HepG2 (cell line): Measurements from ENCODE around the gene ABHD2. TPM values are rescaled to one million over a fixed set of nuclear protein-coding genes. Genes with fewer than 3 reads are reported as not detected.

Source experiments
- ATAC-seq: fragments of 200-7000 bp; cut with Tn5 transposase; 3 replicates; pipeline ENCODE4 v1.9.1; 2020; ENCODE audit warnings: mild to moderate bottlenecking, moderate library complexity
- BruUV-seq: library from RNA; stranded (reverse); fragments of 400-500 nt; replicated peaks from 2 replicates; lab custom pipeline; 2021; lab: Mats Ljungman, UMichigan
- CTCF ChIA-PET: fragments of 300-600 bp; formaldehyde crosslinking; extraction: SDS; loops from one replicate; lab custom pipeline; 2021; ENCODE audit warnings: low total read pairs, inconsistent platforms, low intra/inter-chr PET ratio; lab: Yijun Ruan, JAX
- POLR2A ChIA-PET: fragments of 350-600 bp; sonication (Branson Sonifier 250); formaldehyde crosslinking; loops from one replicate; lab custom pipeline; 2020; ENCODE audit warnings: antibody characterized with exemption, inconsistent platforms; lab: Yijun Ruan, JAX
- DNase-seq: peaks from one replicate; pipeline ENCODE4 v3.0.0-alpha.2; 2015; ENCODE audit warnings: low spot score
- FAIRE-seq: peaks from 3 replicates; lab custom pipeline; 2011; peaks lifted over from hg19 to GRCh38; lab: Jason Lieb, UNC
- H2AFZ ChIP-seq: one replicate; pipeline ENCODE4 v1.6.1; 2011; ENCODE audit warnings: low read length, inconsistent platforms
- H3K27ac ChIP-seq: fragments of 300-600 bp; 3 replicates; pipeline ENCODE4 v1.8.0; 2011; ENCODE audit warnings: mixed run types, mild to moderate bottlenecking, mixed read lengths, low read length, inconsistent platforms; ENCODE audit not compliant: insufficient read depth; ENCODE audit errors: extremely low read length
- H3K27me3 ChIP-seq, 2 experiments: fragments of 200-600 bp in 1 of 2; 2 replicates in 1 of 2; 3 replicates in 1 of 2; pipeline versions ENCODE4 v1.6.0 to v1.8.0; 2011; ENCODE audit warnings: low read length in 2 of 2, mild to moderate bottlenecking in 2 of 2, moderate library complexity in 2 of 2, inconsistent platforms in 1 of 2; ENCODE audit not compliant: insufficient read depth in 2 of 2, control insufficient read depth in 1 of 2
- H3K36me3 ChIP-seq, 2 experiments: fragments of 200-600 bp in 1 of 2; replicated peaks in 1 of 2; 2 replicates in 1 of 2; 3 replicates in 1 of 2; pipeline versions ENCODE4 v1.5.1 to v1.8.0; 2011; ENCODE audit warnings: low read length in 2 of 2, inconsistent platforms in 1 of 2; ENCODE audit not compliant: insufficient read depth in 2 of 2, control insufficient read depth in 1 of 2
- H3K4me1 ChIP-seq: 2 replicates; pipeline ENCODE4 v1.5.1; 2012; ENCODE audit warnings: low read length, inconsistent platforms; ENCODE audit not compliant: insufficient read depth
- H3K4me2 ChIP-seq: 2 replicates; pipeline ENCODE4 v1.6.0; 2011; ENCODE audit warnings: low read depth, low read length, inconsistent platforms
- H3K4me3 ChIP-seq, 3 experiments: fragments of 200-600 bp in 1 of 3; sonication (generic), shearing (Covaris generic) in 1 of 3; replicated peaks in 1 of 3; 2 replicates each; pipeline ENCODE4 v1.5.1; 2011 to 2016; ENCODE audit warnings: low read length in 3 of 3, inconsistent platforms in 2 of 3, low read depth in 2 of 3, mild to moderate bottlenecking in 2 of 3, control low read depth in 1 of 3, mixed read lengths in 1 of 3; ENCODE audit not compliant: insufficient read depth in 1 of 3
- H3K79me2 ChIP-seq: one replicate; pipeline ENCODE4 v1.6.1; 2011; ENCODE audit warnings: low read length, inconsistent platforms; ENCODE audit not compliant: insufficient read depth
- H3K9ac ChIP-seq: 2 replicates; pipeline ENCODE4 v1.6.0; 2011; ENCODE audit warnings: mild to moderate bottlenecking, low read depth, low read length, inconsistent platforms; ENCODE audit not compliant: insufficient read depth
- H3K9me3 ChIP-seq: 2 replicates; pipeline ENCODE4 v1.5.1; 2012; ENCODE audit warnings: mild to moderate bottlenecking, low read length
- H4K20me1 ChIP-seq: 2 replicates; pipeline ENCODE4 v1.6.0; 2011; ENCODE audit warnings: inconsistent platforms, mild to moderate bottlenecking, low read length, moderate library complexity; ENCODE audit not compliant: insufficient read depth
- AHDC1 ChIP-seq: sonication (generic); formaldehyde crosslinking; IDR thresholded peaks from 2 replicates; pipeline ENCODE4 v1.5.1; 2020; ENCODE audit warnings: mild to moderate bottlenecking, missing genetic modification reagents, borderline replicate concordance
- DMAP1 ChIP-seq: IDR thresholded peaks from 2 replicates; pipeline ENCODE4 v1.6.1; 2016
- HNRNPK ChIP-seq: fragments of 200-400 bp; formaldehyde crosslinking; IDR thresholded peaks from 2 replicates; pipeline ENCODE4 v1.6.1; 2018; ENCODE audit warnings: low read length, low read depth, moderate library complexity, mild to moderate bottlenecking; ENCODE audit not compliant: poor library complexity, severe bottlenecking
- MTA1 ChIP-seq: sonication (generic); formaldehyde crosslinking; IDR thresholded peaks from 2 replicates; pipeline ENCODE4 v1.4.0; 2020; ENCODE audit warnings: missing genetic modification reagents, mild to moderate bottlenecking, borderline replicate concordance
- SNAPC2 ChIP-seq: sonication (generic); formaldehyde crosslinking; IDR thresholded peaks from 2 replicates; pipeline ENCODE4 v1.8.1; 2022; ENCODE audit warnings: mild to moderate bottlenecking, missing genetic modification reagents
- THAP11 ChIP-seq: IDR thresholded peaks from 2 replicates; pipeline ENCODE4 v1.6.1; 2016; ENCODE audit warnings: missing biosample characterization, missing genetic modification reagents
- ZNF143 ChIP-seq: sonication (generic); formaldehyde crosslinking; IDR thresholded peaks from 2 replicates; pipeline ENCODE4 v1.4.0; 2020; ENCODE audit warnings: missing genetic modification reagents
- ZNF317 ChIP-seq: sonication (generic); formaldehyde crosslinking; IDR thresholded peaks from 2 replicates; pipeline ENCODE4 v1.5.0; 2020; ENCODE audit warnings: mild to moderate bottlenecking, missing genetic modification reagents
- ZNF572 ChIP-seq: sonication (generic); formaldehyde crosslinking; IDR thresholded peaks from 2 replicates; pipeline ENCODE4 v1.5.1; 2020; ENCODE audit warnings: mild to moderate bottlenecking, missing genetic modification reagents
- ZNF687 ChIP-seq: sonication (generic); formaldehyde crosslinking; IDR thresholded peaks from 2 replicates; pipeline ENCODE4 v1.5.1; 2020; ENCODE audit warnings: mild to moderate bottlenecking, missing genetic modification reagents, moderate library complexity
- ZNF780A ChIP-seq: sonication (generic); formaldehyde crosslinking; IDR thresholded peaks from 2 replicates; pipeline ENCODE4 v1.8.0; 2022; ENCODE audit warnings: mild to moderate bottlenecking, missing genetic modification reagents, moderate library complexity
- ZNF879 ChIP-seq: sonication (generic); formaldehyde crosslinking; IDR thresholded peaks from 2 replicates; pipeline ENCODE4 v1.8.1; 2023; ENCODE audit warnings: missing genetic modification reagents
- ZSCAN20 ChIP-seq: sonication (generic); formaldehyde crosslinking; IDR thresholded peaks from 2 replicates; pipeline ENCODE4 v1.4.0; 2020; ENCODE audit warnings: missing genetic modification reagents, mild to moderate bottlenecking, borderline replicate concordance
- WGBS: methylation state at CpG from one replicate; pipeline ENCODE4 v1.1.6; 2017; ENCODE audit warnings: low lambda C conversion rate; 5-methylcytosine and 5-hydroxymethylcytosine counted together
- in situ Hi-C: cut with HindIII; loops from 2 replicates; pipeline ENCODE4 v1.10.0; 2017; ENCODE audit warnings: low pct_unique_long_range_greater_than_20kb; ENCODE audit not compliant: extremely low pct_ligation_motif_present
- intact Hi-C: fragments of 100-400 bp; cut with micrococcal nuclease; formaldehyde crosslinking; loops from one replicate; pipeline ENCODE4 v1.10.0; 2022; ENCODE audit not compliant: unreplicated experiment
- polyA plus RNA-seq, 8 experiments: library from polyadenylated mRNA; depleted of rRNA in 3 of 8; stranded (reverse) in 7 of 8; unstranded in 1 of 8; fragments of >200 nt; fragmentation: Illumina TruSeq in 4 of 8; extraction: Trizol in 4 of 8; gene quantifications; 2 replicates each; pipeline versions ENCODE4 v1.2.1 to v1.2.3, GENCODE V29; 2011 to 2016; ENCODE audit warnings: low read depth in 4 of 8, missing spikeins in 1 of 8, mixed read lengths in 1 of 8; ENCODE audit not compliant: insufficient read depth in 1 of 8
- total RNA-seq, 5 experiments: library from RNA; depleted of rRNA; stranded (reverse); fragments of >200 nt; fragmentation: Illumina TruSeq; extraction: Trizol; gene quantifications; 2 replicates each; pipeline ENCODE4 v1.2.3, GENCODE V29; 2016; ENCODE audit warnings: low read depth in 1 of 5

ABHD2 gene
- total and polyA plus RNA-seq, 2 of the 13 experiments (the other 11 are each of a cell fraction or from before 2014, with no cell fraction given), result 14.8 to 22.4 TPM

GRCh38 chr15:89112341-89112971, 24.2 kb downstream of the ABHD2 start:
- H3K27me3 ChIP-seq, result no peaks in the 10 kb centered on the region
- H3K27ac ChIP-seq, result peak overlapping the region; percentile 69
- no peak overlapping the region for H2AFZ ChIP-seq
- ChIA-PET POLR2A (interaction anchor here (0.6 to 2.4 kb wide), 14 partner anchors 9 to 53 kb away, joined by 3 to 16 read pairs (median 4); partner anchors contain the start of gene ABHD2), CTCF (no interaction called here)
- peaks cover 3 to 21% of the 10 kb centered on the region in 2 experiments for H3K36me3 ChIP-seq
- BruUV-seq, result TSS peak; percentile 64
- H3K4me3 ChIP-seq, result no peak overlapping the region
- H3K9ac ChIP-seq, result peak overlapping the region; percentile 50; the same call in 1 of the 2 replicates
- intact Hi-C loops, result no loop called here
- ATAC-seq, result peak; percentile 93
- H3K4me2 ChIP-seq, result peak overlapping the region; percentile 40
- H3K79me2 ChIP-seq, result peaks cover 5% of the 10 kb centered on the region
- H3K9me3 ChIP-seq, result no peaks in the 10 kb centered on the region
- peaks cover 78% of the 10 kb centered on the region for H3K4me1 ChIP-seq
- in situ Hi-C loops, result no loop called here
- 33% methylated on average over 1 of the region's 1 CpG for WGBS
- peak; percentile 77 for DNase-seq
- FAIRE-seq, result peak; percentile 37
- H4K20me1 ChIP-seq, result no peaks in the 10 kb centered on the region
- TF ChIP-seq HNRNPK (no peak), MTA1 (CRISPR knock-in tag) (no peak), ZNF572 (CRISPR knock-in tag) (no peak), ZNF780A (CRISPR knock-in tag) (no peak), ZNF143 (CRISPR knock-in tag) (no peak), ZNF317 (CRISPR knock-in tag) (0 out of 2 replicates have a peak, but pooled peaks have one; percentile 47), AHDC1 (CRISPR knock-in tag) (peak; percentile 41; the same call in 1 of the 2 replicates), ZNF879 (CRISPR knock-in tag) (no peak), SNAPC2 (no peak), ZNF687 (CRISPR knock-in tag) (peak; percentile 54; the same call in 1 of the 2 replicates), THAP11 (CRISPR knock-in tag) (no peak), ZSCAN20 (CRISPR knock-in tag) (no peak), DMAP1 (CRISPR knock-in tag) (0 out of 2 replicates have a peak, but pooled peaks have one; percentile 40)
